NCI-H524 treated with DMSO at 0.1 percent for 48 hours (cell line): Measurements from ENCODE around the gene ZMIZ1.

Experiments used
- DNase-seq: peaks from one replicate; lab custom pipeline; 2025; lab: John Stamatoyannopoulos, UW

The ZMIZ1 gene

DNA sequence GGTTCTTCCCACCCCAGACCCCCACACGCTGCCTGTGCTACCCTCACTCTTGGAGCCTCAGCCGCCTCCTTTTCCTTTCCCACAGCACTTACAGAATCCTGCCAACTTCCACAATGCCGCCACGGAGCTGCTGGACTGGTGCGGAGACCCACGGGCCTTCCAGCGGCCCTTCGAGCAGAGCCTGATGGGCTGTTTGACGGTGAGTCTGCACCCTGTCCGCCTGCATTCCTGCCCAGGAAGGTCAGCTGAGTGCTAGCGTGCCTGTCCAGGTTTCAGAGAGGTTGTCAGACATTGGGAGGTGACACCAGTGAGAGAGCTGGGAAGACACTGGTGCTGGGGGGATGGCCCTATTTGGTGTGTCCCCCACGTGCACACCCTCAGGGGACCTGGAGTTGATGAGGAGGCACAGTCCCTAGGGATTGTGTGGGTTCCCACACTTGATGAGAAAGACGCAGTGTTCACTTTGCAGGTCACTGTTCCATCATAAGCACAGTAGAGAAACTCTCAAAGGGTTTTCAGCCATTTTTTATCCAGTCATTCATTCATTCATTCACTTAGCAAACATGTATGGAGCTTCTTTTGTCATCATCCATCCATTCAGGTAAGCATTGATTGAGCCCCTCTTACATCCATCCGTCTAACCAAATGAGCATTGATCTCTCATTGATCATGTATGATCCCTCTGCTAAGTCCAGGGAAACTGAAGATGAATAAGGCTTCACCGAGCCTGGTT is 139.7 kb downstream of the ZMIZ1 start:
- DNase-seq: no peak

DNA sequence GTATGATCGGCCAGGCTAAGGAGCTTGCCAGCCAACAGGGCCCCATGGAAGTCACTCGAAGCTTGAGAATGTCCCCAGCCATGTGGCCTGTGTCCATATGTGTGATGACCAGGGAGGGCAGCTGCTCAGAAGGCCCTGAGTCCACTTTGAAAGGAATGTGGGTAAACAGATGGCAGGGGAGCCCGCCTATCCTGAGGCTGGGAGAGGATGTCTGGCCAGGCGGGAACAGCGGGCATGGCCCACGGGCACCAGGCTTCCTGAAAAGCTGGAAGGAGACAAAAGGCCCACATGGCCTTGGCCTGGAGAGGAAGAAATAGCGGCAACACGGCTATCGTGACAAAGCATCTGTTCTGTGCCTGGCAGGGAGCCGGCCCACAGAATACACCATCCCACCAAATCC is 140.6 kb downstream of the ZMIZ1 start:
- no peak for DNase-seq

DNA sequence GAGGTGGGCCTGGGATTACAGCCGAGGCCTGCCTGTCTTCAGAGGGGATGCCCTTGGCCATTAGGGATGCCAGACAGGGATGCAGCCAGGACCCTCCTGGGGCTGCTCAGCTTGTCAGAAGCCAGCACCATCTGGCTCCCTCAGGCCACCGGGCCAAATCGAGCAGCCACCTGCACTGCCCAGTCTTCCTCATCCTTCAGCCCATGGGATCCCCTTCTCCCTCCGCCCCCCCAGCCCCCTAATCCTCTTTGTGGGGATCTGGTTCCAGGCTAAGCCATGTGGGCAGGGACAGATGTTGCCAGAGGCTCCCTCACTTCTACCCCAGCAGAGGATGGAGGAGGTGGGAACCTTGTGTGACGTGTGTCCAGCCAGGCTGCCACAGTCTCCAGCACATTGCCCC is 141.1 kb downstream of the ZMIZ1 start:
- no peak for DNase-seq

DNA sequence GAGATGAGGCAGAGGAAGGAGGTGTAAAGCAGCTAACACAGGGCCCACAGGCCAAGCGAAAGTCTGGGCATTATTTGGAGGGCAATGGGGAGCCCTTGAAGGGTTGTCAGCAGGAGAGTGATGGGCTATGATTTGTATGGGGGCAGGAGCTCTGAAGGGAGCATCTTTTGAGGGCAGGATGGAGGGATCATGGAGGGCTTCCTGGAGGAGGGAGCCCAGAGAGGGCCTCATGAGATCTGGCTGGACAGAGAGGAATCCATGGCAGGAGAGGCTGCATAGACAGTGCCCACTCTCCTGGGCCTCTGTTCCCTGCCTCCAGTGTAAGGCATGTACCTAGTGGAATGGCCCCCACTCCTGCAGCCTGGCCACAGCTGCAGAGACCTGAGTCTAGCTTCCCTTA is 141.9 kb downstream of the ZMIZ1 start:
- no peak for DNase-seq

DNA sequence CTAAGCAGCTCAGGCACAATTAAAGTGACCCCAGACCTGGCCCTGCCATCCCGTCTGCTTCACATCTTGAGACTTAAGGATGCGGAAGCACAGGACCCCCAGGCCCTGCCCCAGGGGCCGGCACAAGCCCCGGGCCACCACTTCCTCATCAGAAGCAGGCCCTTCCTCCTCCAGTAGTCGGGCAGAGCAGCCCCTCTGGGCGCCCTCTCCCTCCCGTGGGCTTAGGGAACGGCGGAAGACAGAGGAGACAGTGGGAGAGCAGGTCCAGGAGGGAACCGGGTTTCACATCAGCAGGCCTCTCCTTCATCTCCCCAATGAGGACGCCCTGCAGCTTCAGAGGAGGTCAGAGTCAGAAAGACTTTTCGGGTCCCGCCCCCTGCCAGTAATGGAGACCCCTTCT is 142.8 kb downstream of the ZMIZ1 start:
- no peak for DNase-seq

DNA sequence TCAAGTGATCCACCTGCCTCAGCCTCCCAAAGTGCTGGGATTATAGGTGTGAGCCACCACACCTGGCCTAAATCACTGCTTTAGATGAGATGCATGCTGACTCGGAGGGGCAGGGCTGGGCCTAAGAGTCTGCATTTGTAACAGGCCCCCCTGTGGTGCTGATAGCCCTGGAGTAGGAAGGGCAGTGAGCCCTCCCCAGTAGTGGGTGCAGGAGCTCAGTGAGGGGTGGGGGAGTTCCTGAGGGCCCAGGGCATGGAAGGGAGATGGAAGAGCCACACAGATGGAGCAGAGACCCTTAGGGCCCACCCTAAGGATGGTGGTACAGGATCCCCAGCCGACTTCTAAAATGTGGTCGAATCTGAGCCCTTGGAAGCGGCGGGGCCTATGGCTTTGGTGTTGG is 146.8 kb downstream of the ZMIZ1 start:
- no peak for DNase-seq

DNA sequence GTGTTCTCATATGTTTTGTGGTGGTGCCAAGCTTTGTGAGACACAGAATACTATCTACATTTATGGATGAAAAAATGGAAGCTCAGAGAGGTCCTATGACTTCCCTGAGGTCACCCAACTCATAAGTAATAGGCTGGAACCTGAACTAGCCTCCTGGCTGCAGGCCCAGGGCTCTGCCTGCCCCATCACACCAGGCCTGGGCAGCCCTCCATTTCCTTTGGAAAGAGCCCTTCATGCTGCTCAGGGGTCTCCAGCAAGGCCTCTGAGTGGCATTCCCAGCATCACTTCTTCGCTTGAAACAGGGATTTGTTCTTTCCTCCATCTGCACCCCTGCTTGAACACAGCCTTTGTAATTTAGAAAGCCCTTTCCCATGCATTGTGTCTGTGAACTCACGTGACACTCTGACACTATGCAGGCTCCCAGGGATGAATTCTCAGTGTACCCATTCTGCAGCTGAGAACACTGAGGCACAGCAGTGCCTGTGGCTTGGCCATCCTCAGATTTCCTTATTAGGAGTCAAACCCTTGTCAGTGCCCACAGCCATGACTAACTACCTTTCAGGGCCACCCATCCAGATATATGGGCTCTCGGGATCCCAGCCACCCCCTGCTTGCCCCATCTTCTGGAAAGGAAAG is 150.7 kb downstream of the ZMIZ1 start:
- DNase-seq: no peak

DNA sequence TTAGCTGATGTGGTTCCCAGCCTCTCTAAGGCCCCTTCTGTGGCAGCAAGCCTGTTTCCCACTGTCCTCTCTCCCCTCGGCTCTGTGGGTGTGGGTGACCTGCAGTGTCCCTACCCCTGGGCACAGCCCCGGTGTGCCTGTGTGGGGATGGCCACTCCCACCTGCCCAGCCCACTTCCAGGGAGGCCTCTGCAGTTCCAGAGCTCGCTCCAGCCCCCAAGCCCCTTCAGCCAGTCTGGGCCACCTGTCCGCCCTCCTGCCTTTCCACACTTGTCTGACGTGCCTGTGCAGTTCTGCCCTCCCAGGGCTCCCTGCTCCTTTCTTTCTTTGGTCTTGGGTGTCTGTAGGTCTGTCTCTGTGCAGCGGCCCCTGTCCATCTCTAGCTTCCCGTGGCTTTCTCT is 151.5 kb downstream of the ZMIZ1 start:
- no peak for DNase-seq

DNA sequence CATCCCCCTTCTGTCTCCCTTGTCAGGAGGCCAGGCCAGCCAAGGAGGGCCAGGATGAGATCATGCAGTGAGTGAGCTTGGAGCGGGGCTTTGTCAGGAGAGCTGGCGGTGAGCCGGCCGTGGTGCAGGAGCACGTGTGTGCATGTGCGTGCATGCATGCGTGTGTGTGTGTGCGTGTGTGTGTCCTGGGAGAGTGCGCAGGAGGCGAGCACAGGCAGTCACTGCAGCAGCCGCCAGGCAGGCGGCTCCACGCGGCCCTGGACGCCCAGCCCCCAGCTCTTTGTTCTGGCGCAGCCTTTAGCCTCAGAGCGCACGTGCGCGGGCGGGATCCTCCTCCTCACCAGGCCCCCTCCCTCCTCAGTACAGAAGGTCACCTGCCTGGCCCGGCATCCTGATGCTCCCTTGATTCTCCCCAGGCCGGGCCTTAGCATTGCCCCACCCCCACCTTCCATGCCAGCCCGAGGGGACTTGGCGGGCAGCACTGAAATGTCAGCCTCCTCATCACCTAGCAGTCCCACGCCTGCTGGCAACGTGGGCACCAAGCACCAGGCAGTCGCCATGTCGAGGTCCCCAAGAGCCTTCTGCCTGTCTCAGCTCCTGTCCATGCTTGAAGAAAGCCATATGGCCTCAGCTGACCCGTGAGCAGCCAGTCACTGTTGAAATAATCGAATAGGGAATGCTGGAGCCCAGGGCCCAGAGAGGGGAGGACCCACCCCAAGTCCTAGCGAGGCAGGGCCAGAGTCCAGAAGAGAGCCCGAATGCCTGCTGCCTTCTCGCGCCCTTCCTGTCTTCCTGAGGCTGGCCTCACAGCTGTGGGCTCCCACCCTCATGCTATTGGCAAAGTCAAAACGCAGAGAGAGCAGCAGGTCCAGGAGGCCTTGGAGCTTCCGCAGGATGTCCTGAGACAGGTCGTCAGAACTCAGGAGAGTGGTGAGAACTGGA is 152.6 kb downstream of the ZMIZ1 start:
- no peak for DNase-seq

DNA sequence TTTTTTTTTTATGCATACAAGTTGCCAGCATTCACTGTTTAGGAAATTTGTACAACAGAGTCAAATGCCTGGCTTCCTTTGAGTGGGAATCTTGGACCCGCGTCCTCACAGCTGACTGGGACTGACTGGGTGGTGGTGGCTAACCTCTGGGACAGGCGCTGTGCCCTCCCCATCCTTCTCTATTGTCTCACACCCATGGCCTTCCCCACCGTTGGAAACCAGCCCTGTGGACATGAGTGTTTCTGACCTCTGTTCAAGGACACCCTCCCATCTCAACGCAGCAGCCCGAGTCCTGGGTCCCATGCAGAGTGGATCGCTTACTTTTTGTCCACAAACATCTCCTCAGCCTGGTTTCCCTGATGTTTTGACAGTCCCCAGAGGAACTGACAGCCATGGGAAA is 153.4 kb downstream of the ZMIZ1 start:
- DNase-seq: no peak

DNA sequence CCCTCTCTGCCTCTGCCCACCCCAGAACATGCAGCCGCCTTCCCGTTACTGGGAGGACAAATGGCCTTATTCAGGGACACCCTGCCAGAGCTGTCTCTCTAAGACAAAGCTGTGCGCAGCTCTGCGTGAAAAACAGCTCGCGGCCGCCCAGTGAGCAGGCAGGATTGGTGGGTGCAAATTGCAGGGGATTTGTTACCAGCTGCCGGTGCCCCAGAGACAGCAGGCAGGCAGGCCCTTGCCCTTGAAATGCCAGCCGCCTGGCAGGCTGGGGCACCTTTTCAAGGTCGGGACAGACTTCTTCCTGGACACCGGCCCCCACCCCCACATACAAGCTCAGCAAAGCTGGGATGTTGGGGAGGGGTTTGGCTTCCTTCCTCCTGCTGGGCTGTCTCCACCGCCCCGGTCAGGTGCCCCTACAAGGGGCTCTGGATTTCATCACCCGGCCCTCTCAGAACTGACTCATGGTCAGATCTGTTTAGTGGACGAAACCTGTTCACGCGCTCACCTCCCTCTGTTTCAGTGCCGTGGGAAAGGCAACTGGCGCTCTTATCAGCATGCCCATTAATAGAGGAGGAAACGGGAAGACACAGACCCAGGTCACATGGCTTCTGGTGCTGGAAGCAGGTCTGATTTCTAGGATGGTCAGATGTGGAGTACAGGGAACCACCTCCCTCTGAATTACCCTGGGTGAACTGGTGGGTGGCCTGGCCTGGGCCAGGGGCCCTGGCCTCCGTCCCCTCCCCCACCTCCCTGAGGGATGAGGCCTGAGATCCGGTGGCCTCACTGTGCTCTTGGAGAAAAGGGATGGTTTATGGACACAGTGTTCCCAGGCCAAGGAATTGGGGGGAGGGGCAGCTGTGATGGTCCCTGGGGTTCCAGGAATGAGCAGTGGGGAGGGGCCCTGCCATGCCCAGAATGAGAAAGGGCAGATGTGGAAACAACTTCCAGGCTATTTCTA is 154.6 kb downstream of the ZMIZ1 start:
- DNase-seq: no peak

DNA sequence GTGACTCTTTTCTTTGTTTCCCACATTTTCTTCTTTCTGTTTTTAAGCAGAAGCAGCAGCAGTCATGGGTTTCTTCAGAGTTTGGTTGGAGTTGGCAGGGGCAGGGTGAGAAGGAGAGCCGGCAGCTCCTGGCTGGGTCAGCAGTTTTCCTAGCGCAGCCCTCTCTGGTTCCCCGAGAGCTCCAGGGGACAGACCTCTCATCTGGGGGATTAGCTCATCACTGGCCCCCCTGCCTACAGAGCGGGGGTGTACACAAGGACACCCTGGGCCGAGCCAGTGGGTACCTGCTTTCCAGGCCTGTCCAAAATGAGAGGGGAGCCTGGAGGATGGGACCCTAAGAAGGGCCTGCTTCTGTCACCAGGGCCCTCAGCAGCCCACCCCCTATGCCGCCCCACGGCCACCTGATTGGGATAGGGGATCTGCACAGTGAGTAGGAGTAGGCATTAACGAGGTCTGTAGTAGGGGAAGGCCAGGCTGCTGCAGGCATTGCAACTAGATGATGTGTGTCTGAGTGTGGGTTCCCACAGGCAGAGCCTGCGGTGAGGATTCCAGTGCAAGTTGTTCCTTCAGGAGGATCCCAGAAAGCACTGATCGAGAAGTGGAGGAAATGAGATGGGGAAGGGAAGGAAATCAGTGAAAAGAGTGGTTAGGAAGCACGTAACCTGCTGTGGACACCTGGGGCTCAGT is 155.6 kb downstream of the ZMIZ1 start:
- no peak for DNase-seq

DNA sequence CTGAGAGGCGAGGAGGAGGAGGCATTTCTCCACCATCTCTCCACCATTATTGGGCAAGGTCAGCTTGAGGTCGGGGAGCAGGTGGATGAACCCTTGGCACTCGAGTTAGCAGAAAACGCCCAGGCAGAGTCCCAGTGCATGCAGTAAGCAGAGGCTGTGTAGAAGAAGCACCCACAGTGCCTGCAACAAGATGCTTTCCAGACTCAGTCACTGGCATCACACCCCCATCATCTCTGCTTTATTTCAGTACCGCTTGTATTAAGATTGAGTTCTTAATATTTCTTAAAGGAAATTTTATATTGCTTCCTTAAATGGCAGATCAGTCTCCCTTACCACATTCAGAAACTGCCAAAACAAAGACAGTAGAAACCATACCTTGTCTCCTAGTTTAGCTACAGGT is 156.2 kb downstream of the ZMIZ1 start:
- DNase-seq: no peak

DNA sequence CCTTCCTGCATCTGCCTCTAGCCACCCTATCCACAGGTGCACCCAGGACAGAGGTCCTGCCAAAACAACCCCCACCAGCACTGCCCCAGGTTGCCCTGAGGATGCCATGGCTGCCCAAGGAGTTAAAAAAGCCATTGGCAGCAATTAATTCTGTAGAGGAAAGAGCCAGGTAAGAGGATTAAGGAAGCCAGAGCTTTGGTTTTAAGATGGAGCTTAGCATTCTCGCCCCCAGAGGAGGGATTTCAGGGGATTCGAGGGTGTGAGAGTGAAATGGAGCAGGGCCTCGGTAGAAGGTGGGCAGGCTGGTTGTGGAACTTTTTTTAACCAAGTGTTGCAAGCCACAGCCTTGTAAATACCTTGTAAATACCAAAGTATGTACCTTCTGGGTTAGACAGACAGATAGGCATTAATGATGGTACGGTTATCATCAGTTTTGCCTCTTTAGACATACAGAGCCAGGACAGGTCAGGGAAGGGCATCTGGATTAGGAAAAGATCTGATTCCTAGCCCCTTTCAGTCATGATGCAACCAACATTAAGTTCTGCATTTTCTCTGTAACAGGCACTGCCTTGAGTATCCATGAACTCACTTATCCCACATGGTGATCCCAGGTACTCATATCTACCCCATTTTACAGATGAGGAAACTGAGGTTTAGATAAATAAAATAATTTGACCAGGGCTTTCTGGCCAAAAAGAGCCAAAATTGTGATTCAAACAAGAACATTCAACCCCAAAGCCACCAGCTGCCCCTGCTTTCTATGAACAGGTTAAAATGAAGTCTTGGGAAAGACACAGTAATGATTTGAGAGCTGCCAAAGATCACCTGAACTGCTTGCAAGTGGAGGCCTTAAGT is 157.9 kb downstream of the ZMIZ1 start:
- DNase-seq: no peak

DNA sequence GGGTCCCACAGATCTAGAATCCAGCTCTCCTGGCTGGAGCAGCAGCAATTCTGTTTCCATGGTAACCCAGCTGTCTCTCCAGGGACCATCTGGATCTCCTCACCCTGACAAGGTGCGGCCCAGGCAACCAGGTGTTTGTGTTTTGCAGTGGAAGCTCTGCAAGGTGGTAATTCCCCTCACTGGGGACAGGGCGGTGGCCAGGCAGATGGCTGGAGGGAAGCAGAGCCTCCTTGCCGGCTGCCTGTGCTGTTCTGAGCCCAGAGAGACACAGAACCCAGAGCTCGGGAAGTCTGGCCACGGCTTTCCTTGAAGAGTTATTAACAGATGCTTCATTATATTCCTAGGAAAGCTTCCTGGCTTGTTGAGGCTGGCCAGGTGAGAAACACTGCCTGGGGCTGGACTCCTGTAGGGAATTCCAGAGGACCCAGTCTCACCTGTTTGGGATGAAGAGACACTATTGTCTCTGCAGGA is 160.3 kb downstream of the ZMIZ1 start:
- peak; percentile 70 for DNase-seq

DNA sequence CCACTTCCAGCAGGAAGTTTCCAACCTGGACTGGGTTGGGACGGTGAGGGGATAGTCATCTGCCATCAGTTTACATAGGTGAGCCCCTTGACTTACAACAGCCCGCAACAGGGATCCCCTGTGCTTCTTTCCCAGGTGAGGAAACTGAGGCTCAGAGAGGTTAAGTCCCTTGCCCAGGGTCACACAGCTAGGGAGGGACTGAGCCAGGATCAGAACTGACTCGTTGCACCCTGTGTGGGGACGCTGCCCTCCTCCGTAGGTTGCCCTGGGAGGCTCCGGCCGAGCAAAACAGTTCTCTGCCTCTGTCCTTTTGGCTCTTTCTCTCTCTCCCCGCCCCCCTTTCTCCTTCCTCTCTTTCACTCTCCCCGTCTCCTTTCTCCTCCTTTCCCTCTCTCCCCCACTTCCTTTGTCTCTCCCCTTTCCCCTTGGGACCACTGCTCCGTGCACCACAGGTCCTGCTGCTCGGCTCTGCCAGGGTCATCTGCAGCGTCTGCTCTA is 161.1 kb downstream of the ZMIZ1 start:
- no peak for DNase-seq

DNA sequence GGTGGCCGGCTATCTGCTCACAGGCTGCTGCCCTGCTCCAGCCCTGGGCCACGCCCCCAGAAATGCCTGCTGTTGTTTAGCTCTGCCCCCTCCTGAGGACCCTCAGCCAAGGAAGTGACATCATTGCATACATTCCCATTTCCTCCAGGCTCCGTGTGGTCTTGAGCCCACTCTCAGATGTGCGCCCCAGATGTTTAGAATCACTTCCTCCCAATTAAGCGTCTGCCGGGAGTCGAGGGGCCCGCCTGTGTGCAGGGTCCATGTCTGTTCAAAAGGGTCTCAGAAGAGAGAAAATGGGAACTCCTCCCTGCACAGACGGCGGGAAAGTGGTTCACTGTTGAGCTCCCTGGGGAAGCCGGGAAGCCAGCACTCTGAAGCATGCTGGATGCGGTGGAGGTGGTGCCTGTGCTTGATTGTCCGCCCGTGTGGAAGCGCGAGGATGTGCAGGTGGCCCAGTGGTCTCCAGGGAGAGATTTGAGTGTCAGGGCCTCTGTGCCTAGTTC is 161.6 kb downstream of the ZMIZ1 start:
- DNase-seq: peak; percentile 46

DNA sequence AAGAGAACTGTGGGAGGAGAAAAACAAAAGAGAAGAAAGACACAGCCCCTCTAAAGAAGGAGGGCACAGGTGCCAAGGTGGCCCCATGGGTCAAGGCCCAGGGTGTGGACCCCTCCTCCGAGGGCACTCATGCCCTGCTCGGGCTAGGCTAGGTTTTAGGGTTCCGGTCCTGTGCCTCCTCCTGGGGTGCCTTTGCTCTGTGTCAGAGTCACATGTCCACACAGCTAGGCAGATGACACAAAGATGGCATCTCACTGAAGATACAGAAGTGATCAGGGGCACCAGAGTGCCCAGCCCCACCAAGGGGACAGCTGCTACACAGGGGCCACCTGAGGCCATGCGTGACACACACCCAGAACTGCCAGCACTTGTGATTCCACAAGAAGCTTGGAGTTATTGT is 162.1 kb downstream of the ZMIZ1 start:
- no peak for DNase-seq

DNA sequence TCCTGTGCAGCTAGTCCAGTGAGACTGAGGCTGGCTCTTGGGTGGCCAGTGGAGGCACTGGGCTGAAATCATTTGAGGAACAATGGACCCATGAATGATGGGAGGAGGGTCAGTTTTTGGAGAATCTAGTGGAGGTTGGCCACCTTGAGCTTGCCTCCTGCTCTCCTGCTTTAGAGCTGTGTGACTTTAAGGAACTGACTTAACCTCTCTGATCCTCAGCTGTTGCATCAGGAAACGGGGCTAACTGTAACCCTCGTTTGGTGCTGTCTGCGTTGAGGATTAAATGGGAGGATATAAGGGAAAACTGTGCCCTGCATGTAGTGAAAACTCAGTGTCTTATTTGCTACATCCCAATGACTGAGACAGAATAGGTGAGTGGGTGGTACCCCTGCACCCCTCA is 163.1 kb downstream of the ZMIZ1 start:
- no peak for DNase-seq

DNA sequence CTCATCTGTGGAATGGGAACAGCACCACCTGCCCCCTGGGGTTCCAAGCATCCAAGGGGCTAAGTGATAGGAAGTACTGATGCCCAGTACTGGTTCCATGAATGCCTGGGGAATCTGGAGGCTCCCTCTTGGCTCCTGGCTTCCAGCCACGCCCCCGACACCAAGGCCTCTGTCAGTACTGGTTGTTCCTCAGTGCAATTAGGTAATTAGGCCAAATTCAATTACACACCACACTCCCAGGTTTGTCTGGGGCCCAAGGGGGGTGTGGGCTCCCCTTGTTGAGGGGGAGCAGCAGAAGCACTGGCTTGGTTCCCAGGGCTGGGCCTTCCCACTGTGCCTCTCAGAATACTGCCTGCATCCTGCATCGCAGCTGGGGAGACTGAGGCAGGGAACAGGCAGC is 164.1 kb downstream of the ZMIZ1 start:
- DNase-seq: no peak
